IPS DF 4.7 (cell line): ENCODE measurements around the gene TLE4.
"Not testable (repeated sequence)": the region's sequence is repeated elsewhere in the genome, so short reads cannot be mapped to it uniquely, and the experiment has no call there.

ENCODE experiments used
- DNase-seq: peaks from one replicate; pipeline ENCODE4 v3.0.0-alpha.2; 2013; ENCODE audit warnings: low spot score; ENCODE audit errors: extremely low read depth

The TLE4 gene

DNA sequence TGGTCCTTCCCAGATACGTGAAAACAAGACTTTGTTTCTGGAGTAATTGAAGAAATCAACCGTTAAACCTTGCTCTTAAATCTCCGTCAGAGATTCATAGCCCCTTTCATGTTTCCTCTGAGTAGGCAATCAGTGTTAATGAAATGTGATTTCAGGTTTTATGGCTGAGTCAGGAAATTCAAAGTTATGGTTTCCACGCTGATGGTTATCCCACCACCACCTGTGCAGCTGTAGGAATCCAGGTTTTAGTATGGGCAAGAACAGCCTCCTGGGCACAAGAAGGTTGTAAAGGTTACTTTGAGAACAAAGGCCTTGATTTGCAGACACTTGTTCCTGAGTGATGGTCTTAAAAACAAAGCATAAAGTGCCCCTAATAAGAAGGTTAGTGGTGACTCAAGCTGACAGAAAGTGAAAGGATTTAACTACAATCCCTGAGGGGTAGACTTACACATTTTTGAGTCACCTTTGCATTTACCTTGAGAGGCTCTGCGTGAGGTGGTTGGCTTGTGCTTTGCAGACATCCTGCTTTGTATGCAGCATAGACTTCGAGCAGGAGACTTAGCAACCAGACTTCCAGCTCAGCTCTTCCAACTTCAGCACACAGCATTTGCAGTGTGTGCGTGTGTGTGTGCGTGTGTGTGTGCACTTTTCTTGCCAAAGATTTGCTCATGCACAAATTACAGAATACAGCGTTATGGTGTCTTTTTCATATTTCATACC is 159.6 kb downstream of the TLE4 start:
- DNase-seq = no peak

DNA sequence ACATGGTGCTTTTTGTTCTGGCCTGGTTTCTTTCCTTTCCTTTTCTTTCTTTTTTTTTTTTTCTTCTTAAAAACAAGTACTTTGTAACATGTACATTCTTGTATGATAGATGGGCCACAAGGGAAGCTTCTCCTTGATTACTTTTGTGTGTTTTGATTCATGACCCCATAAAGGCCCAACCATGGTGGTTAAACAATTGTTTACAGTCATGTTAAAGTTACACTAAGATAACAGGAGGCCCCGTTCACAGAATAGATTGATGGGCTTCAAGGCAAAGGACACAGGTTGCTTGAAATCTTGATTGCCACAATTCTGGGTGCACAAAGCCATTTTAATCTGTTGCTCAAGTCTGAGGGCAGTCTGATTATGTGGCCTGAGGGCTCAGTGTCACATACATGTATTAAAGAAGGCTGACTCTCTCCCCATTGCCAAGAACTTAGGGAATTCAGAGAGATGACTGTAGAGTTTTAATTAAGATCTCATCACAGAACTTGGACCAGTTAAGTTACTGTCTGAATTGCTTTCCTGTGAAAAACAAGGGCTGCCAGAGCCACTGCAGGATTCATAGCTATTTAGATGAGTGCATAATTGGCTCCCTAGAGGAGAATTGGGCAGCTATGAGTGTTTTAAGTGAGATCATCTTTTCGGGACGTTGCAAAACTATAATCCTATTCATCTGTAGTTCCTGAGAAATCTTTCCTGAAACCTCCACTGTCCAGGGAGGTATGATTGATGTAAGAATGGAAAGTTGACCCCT is 163.4 kb downstream of the TLE4 start:
- no peak for DNase-seq

GRCh38 chr9:79736051-79736450 is 164.3 kb downstream of the TLE4 start:
- no peak for DNase-seq

DNA sequence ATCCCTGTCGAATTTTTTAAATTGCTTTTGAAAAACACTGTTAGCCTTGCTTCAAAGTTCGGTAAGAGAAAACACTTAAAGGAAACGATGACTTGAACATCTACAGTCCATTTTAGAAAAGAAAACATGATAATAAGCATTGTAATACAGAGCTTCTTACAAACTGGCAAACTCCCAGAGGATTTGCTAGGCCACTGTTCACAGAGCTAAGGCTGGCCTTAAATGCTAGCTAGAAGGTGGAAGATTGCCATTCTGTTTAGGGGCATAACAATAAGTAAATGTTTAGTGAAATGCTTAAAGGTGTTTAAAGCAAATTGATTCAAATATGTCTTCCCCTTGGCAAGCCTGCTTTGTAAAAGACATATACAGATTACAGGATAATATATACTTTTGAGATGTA is 169.6 kb downstream of the TLE4 start:
- no peak for DNase-seq

GRCh38 chr9:79742110-79742721 is 170.5 kb downstream of the TLE4 start:
- DNase-seq = no peak

- no peak for DNase-seq
These were observed 172.8 kb downstream of the TLE4 start for GRCh38 chr9:79744521-79744920.

DNA sequence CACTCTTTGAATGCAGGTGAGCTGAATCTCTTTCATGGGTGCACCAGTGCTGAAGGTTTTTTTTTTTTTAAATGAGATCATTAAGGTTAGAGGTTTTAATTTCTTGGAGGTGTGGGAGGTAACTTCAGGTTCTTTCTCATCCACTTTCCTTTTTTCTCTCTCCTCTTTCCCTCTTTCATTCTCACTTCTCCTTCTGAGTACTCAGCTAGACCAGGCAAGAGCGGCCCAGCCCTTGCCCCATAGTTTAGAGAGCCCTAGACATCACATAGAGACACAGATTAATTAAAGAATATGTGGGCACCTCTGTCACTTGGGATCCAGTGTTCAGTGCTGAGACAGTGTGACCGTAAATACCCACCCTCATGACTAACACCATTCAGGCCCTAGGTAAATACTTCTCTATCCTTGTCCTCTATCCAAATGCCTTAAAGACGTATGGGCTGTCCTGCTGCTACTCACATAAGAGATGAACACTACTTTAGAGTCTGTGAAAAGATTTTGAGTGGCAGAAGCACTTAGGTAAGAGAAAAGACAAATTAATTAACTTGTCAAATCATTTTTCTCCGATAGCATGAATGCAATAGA is 174.1 kb downstream of the TLE4 start:
- DNase-seq = no peak

DNA sequence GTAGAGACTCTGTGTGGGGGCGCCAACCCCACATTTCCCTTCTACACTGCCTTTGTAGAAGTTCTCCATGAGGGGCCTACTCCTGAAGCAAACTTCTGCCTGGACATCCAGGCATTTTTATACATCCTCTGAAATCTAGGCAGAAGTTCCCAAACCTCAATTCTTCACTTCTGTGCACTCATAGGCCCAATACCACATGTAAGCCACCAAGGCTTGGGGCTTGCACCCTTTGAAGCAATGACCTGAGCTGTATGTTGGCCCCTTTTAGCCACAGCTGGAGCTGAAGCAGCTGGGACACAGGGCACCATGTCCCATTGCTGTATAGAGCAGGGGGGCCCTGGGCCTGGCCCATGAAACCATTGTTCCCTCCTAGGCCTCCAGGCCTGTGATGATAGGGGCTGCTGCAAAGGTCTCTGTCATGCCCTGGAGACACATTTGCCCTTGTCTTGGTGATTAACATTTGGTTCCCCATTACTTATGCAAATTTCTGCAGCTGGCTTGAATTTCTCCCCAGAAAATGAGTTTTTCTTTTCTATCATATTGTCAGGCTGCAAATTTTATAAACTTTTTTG is 180.2 kb downstream of the TLE4 start:
- DNase-seq = not testable (repeated sequence)

- no peak for DNase-seq
These were observed 184.6 kb downstream of the TLE4 start for GRCh38 chr9:79756414-79756813.

- DNase-seq = no peak
These were observed 185.3 kb downstream of the TLE4 start for GRCh38 chr9:79757074-79757473.

- no peak for DNase-seq
These were observed 186.3 kb downstream of the TLE4 start for GRCh38 chr9:79757881-79758669.

GRCh38 chr9:79759460-79759859 is 187.7 kb downstream of the TLE4 start:
- DNase-seq = no peak

DNA sequence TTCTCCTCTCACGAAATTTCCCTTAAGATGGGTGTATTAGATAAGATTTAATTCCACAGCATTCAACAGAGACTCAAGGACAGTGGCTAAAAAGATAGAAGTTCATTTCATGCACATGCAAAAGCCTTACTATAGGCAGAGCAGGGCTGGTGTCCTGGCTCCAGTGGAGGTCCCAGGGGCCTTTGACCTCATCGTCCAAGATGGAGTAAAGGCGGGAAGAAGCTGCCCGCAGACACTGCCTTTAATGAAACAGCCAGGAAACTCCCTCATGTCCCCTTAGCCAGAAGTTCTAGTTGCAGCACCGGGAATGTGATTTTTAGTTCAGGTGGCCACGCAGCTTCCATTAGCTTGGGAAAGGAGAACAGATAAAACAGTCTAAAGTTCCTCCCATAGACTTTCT is 190.3 kb downstream of the TLE4 start:
- DNase-seq = no peak

DNA sequence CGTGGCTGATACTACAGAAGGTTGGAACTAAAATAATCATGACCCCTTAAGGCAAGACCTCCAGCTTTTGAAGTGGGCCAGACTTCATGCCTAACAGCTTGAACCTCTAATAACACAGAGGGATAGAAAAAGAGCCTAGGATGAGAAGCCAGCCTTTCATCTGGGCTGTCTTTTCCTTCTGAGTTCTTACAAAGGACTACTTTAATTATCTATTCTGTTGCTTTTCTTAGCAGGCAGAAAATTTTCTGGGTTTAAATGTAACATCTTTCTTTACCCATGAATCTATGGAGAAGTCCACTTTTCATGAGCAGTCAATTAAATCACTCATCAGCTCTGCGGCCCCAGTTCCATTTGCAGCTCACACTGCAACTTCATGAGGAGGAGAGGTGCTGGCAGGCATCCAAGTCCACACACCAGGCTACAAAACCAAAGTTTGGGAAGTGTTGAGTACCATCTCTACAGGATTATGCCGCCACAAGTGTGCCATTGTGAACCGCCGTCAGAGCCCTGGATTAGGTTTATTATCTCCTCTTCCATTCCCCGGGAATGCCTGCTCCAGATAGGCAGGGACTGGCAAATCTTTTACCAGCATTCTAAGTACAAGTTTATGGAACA is 192.0 kb downstream of the TLE4 start:
- DNase-seq = no peak

- DNase-seq = no peak
These were observed 192.6 kb downstream of the TLE4 start for GRCh38 chr9:79764374-79764773.

DNA sequence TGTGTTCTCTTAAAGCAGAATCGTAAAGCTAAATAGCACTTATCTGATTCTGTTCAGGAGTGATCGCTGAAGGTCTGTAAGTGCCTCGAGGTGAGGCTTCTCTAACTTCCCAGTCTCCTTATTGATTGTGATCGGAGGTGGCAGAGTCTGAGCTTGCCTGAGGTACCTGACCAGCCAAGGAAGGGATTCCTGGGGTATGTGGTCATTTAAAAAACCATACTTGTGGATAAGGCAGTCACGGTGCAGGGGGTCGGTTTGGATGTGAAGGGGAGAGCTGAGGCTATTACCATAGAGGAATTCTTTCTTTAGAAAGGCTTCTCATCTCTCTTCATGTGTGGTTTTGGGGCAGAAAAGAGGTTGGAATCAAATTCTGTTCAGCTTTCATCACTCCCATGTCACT is 193.7 kb downstream of the TLE4 start:
- DNase-seq = no peak

GRCh38 chr9:79766091-79766490 is 194.3 kb downstream of the TLE4 start:
- DNase-seq = no peak

- DNase-seq = no peak
These were observed 196.4 kb downstream of the TLE4 start for GRCh38 chr9:79768194-79768593.

GRCh38 chr9:79769476-79770275 is 197.9 kb downstream of the TLE4 start:
- no peak for DNase-seq

DNA sequence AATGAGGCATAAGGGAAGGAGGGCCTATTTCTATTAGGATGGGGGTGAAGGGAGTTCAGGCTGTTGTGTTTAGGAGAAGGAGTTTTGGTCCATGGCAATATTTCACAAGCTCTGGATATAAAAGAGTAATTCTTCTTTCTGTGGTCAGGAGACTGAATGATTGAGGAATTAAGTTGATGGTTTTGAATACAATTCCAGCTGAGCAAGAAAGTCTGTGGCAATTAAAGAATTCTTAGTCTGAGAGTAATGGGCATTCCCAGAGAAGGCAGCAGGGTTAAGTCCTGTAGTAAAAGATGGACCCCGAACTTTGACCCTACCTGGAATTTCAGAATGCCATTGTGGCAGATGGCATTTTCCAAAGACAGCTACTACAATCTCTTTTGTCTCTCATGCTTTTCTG is 202.6 kb downstream of the TLE4 start:
- DNase-seq = no peak
